HG02798 (cell line): ENCODE measurements around the gene ITGAE.
"Not testable (repeated sequence)": the region's sequence is repeated elsewhere in the genome, so short reads cannot be mapped to it uniquely, and the experiment has no call there.

ENCODE experiments used
- ATAC-seq: cut with Tn5 transposase; IDR thresholded peaks from one replicate; pipeline ENCODE4 v1.9.1; 2021; ENCODE audit warnings: mild to moderate bottlenecking; ENCODE audit not compliant: unreplicated experiment, poor library complexity

Gene ITGAE

GRCh38 chr17:3735515-3735914 is 65.5 kb downstream of the ITGAE start:
- ATAC-seq: no peak

- not testable (repeated sequence) for ATAC-seq
These were observed 66.1 kb downstream of the ITGAE start for GRCh38 chr17:3734911-3735276.

GRCh38 chr17:3732210-3732621 is 68.8 kb downstream of the ITGAE start:
- ATAC-seq: peak; percentile 70

GRCh38 chr17:3730881-3731429 is 70.0 kb downstream of the ITGAE start:
- no peak for ATAC-seq

- ATAC-seq: no peak
These were observed 71.1 kb downstream of the ITGAE start for GRCh38 chr17:3729881-3730280.

GRCh38 chr17:3728099-3728498 is 72.9 kb downstream of the ITGAE start:
- not testable (repeated sequence) for ATAC-seq

- ATAC-seq: no peak
These were observed 73.9 kb downstream of the ITGAE start for GRCh38 chr17:3727041-3727440.

- ATAC-seq: no peak
These were observed 76.5 kb downstream of the ITGAE start for GRCh38 chr17:3724378-3725077.

GRCh38 chr17:3723556-3724377 is 77.2 kb downstream of the ITGAE start, which contains the start of gene HASPIN:
Gene HASPIN (plus strand): TSS chr17:3723903. CDS start chr17:3723936, 33 bp downstream.
- ATAC-seq: peak; percentile 91

GRCh38 chr17:3723188-3723555 is 77.8 kb downstream of the ITGAE start:
- ATAC-seq: no peak

- ATAC-seq: no peak
These were observed 78.3 kb downstream of the ITGAE start for GRCh38 chr17:3722716-3723115.

- no peak for ATAC-seq
These were observed 81.7 kb downstream of the ITGAE start for GRCh38 chr17:3719265-3719664.

- no peak for ATAC-seq
These were observed 82.8 kb downstream of the ITGAE start for GRCh38 chr17:3718201-3718600.

GRCh38 chr17:3715296-3715695 is 85.7 kb downstream of the ITGAE start:
- ATAC-seq: no peak

- no peak for ATAC-seq
These were observed 88.1 kb downstream of the ITGAE start for GRCh38 chr17:3712811-3713463.

GRCh38 chr17:3710951-3711383 is 90.0 kb downstream of the ITGAE start:
- peak; percentile 94 for ATAC-seq

- ATAC-seq: no peak
These were observed 92.6 kb downstream of the ITGAE start for GRCh38 chr17:3708366-3708765.

GRCh38 chr17:3705718-3705984 is 95.3 kb downstream of the ITGAE start:
- not testable (repeated sequence) for ATAC-seq

- ATAC-seq: no peak
These were observed 95.9 kb downstream of the ITGAE start for GRCh38 chr17:3704931-3705717.

- ATAC-seq: not testable (repeated sequence)
These were observed 98.9 kb downstream of the ITGAE start for GRCh38 chr17:3702041-3702539.
